Measurements from ENCODE around the gene NDUFV3.
A peak's percentile ranks its signal among the peaks of the same experiment; 100 is the strongest.
"Not testable (repeated sequence)": the region's sequence is repeated elsewhere in the genome, so short reads cannot be mapped to it uniquely, and the experiment has no call there.

The NDUFV3 gene

DNA sequence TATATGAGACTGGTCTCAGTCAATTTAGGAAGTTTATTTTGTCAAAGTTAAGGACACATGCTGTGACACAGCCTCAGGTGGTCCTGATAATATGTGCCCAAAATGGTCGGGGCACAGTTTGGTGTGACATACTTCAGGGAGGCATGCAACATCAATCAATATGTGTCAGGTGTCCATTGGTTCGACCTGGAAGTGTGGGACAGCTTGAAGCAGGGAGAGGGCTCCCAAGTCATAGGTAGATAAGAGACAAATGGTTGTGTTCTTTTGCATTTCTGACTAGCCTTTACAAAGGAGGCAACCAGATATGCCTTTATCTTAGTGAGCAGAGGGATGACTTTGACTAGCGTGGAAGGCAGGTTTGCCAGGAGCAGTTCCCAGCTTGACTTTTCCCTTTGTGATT, 36.9 kb downstream of the NDUFV3 start:
- no peak for DNase-seq (ENCODE audit: low read depth)
- no peak overlapping the region for H3K4me3 ChIP-seq (ENCODE audit: low read depth, low read length)

DNA sequence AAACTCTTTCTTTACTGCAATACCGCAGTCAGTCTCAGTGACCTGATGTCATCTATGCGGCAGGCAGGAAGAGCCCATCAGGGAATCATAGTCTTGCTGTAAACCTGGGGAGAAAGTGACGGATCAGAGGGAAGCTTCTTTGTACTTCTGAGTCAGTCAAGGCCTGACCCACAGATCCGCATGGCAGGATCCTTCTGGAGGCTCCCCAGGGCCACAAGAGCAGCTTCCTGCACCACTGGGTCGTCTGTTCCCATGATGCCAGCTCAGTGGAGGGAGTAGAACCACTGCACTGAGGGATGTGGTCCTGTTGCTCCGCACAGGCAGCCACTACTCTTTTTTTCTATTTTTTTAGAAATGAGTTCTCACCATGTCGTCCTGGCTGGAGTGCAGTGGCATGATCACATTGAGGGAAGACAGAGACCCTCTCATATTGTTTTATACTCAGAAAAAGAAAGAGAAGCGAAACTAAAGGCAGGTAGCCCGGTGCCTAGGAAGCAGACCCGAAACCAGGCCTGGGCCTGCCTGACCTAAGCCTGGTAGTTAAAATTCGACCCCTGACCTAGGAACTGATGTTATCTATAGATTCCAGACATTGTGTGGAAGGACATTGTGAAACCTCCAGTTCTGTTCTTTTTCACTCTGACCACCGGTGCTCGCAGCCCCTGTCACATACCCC, 38.6 kb downstream of the NDUFV3 start:
- no peak for DNase-seq (ENCODE audit: low read depth)
- no peak overlapping the region for H3K4me3 ChIP-seq (ENCODE audit: low read depth, low read length)

DNA sequence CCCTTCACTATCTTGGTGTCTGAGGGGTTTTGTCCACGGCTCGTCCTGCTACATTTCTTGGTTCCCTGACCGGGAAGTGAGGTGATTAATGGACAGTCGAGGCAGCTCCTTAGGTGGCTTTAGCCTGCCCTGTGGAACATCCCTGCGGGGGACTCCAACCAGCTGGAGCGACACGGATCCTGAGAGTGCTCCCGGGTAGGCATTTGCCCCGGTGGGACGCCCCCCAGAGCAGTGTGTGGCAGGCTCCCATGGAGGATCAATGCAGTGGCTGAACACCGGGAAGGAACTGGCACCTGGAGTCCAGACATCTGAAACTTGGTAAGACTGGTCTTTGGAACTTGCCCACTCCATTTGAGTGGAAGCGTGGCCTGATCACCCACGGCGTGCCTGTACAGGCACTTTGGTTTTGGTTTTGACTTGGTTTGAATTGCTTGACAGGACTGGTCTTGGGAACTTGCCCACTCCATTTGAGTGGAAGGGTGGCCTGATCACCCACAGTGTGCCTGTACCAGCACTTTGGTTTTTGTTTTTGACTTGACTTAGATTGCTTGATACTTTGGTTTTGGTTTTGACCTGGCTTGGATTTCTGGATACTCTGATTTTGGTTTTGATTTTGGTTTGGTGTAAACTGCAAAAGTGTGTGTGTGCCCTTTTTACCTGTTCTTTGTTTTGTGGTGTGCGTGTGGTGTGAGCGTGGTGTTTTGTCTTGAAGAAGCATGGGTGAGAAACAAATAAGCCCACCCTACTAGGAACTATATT, 39.4 kb downstream of the NDUFV3 start:
- not testable (repeated sequence) for H3K4me3 ChIP-seq (ENCODE audit: low read depth, low read length); DNase-seq (ENCODE audit: low read depth)

DNA sequence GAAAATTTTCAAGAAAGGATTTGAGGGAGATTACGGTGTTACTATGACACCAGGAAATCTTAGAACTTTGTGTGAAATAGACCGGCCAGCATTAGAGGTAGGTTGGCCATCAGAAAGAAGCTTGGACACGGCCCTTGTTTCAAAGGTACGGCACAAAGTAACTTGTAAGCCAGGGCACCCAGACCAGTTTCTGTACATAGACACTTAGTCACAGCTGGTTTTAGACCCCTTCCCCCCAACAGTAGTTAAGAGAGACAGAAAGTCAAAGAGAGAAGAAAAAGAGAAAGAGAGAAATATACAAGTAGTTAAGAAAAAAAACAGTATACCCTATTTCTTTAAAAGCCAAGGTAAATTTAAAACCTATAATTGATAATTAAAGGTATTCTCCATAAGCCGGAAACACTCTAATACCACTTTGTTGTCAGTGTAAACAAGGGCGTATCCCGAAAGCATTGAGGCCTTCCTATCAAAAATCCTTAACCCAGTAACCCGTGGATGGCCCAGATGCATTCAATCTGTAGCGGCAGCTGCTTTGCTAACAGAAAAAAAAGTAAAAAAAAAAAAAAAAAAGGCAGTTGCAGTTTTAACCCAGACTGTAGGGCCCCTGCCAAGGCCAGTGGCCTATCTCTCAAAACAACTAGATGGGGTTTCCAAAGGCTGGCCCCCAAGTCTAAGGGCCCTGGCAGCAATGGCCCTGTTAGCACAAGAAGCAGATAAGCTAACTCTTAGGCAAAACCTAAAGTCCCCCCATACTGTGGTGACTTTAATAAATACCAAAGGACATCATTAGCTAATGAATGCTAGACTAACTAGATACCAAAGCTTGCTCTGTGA, 40.2 kb downstream of the NDUFV3 start:
- not testable (repeated sequence) for H3K4me3 ChIP-seq (ENCODE audit: low read depth, low read length); DNase-seq (ENCODE audit: low read depth)

DNA sequence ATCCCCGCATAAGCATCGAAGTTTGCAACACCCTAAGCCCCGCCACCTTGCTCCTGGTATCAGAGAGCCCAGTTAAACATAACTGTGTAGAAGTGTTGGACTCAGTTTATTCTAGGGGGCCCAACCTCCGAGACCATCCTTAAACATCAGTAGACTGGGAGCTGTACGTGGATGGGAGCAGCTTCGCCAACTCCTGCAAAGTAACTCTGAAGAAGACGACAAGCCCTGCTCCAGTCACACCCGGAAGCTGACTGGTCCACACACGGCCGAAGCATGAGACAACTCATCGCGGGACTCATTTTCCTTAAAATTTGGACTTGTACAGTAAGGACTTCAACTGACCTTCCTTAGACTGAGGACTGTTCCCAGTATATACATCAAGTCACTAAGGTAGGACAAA, 40.9 kb downstream of the NDUFV3 start:
- not testable (repeated sequence) for DNase-seq (ENCODE audit: low read depth); H3K4me3 ChIP-seq (ENCODE audit: low read depth, low read length)

DNA sequence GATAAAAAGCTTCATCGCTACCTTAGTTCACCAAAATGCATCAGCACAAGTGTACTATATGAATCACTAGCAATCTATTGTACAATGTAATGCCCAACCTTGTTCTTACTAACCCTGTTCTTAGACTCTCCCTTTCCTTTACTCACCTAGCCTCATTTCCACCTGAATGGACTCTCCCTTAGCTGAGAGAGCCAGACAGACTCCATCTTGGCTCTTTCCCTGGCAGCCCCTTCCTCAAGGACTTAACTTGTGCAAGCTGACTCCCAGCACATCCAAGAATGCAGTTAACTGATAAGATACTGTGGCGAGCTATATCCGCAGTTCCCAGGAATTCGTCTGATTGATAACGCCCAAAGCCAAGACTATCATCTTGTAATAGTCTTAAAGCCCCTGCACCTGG, 43.3 kb downstream of the NDUFV3 start:
- not testable (repeated sequence) for DNase-seq (ENCODE audit: low read depth)

DNA sequence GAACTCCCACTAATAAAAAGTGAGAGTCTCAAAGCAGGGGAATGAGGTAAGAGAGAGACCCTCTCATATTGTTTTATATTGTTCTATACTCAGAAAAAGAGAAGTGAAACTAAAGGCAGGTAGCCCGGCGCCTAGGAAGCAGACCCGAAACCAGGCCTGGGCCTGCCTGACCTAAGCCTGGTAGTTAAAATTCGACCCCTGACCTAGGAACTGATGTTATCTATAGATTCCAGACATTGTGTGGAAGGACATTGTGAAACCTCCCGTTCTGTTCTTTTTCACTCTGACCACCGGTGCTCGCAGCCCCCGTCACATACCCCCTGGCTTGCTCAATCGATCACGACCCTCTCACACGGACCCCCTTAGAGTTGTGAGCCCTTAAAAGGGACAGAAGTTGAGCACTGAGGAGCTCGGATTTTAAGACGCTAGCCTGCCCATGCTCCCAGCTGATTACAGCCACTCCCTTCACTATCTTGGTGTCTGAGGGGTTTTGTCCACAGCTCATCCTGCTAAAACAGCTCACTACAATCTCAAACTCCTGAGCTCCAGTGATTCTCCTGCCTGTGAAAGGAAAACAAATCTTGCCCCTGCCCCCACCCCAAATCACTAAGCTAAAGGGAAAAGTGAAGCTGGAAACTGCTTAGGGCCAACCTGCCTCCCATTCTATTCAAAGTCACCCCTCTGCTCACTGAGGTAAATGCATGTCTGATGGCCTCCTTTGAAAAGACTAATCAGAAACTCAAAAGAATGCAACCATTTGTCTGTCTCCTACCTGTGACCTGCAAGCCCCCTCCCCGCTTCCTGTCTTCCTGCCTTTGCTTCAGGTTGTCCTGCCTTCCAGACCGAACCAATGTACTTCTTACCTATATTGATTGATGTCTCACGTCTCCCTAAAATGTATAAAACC, 44.2 kb downstream of the NDUFV3 start:
- H3K4me3 ChIP-seq (ENCODE audit: low read depth, low read length); DNase-seq (ENCODE audit: low read depth): not testable (repeated sequence)

More for the DNA sequence above, 43.3 kb downstream of the NDUFV3 start:
- not testable (repeated sequence) for H3K4me3 ChIP-seq (ENCODE audit: low read depth, low read length)

DNA sequence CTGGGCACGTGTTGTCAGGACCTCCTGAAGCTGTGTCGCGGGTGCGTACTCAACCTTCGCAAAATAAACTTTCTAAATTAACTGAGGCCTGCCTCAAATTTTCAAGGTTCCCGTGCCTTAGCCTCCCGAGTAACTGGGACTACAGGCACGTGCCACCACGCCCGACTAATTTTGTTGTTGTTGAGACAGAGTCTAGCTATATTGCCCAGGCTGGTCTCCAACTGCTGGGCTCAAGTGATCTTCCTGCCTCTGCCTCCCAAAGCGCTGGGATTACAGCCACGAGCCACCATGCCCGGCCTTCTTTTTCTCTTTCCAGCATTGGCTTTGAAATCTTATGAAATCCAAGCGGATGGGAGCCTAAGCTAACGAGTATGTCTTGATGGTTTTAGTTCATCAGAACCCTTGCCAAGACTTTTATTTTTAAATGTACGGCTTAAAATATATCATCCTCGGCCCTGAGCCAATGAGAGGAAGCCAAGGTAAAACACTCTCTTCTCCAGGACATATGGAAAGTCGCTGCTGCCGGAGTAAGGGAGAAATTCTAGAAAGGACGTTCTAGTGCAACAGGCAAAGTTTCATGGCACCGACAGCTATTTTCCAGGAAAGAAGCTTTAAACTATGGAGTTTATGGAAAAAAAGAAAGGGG, 45.0 kb downstream of the NDUFV3 start:
- no peak overlapping the region for H3K4me3 ChIP-seq (ENCODE audit: low read depth, low read length)
- peak; percentile 11 for DNase-seq (ENCODE audit: low read depth)

DNA sequence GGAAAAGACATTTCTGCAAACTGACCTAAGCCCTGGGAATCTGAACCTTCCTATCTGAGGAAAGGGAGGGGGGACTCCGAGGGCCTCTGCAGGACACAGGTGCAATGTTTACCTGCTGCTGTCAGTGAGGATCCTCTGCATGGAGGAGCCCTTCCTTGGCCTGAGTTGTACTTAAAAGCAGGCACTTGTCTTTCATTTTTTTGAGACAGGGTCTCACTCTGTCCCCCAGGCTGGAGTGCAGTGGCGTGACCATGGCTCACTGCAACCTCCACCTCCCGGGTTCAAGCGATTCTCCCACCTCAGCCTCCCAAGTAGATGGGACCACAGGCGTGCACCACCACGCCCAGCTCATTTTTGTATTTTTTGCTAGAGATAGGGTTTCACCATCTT, 45.5 kb downstream of the NDUFV3 start:
- not testable (repeated sequence) for DNase-seq (ENCODE audit: low read depth); H3K4me3 ChIP-seq (ENCODE audit: low read depth, low read length)

DNA sequence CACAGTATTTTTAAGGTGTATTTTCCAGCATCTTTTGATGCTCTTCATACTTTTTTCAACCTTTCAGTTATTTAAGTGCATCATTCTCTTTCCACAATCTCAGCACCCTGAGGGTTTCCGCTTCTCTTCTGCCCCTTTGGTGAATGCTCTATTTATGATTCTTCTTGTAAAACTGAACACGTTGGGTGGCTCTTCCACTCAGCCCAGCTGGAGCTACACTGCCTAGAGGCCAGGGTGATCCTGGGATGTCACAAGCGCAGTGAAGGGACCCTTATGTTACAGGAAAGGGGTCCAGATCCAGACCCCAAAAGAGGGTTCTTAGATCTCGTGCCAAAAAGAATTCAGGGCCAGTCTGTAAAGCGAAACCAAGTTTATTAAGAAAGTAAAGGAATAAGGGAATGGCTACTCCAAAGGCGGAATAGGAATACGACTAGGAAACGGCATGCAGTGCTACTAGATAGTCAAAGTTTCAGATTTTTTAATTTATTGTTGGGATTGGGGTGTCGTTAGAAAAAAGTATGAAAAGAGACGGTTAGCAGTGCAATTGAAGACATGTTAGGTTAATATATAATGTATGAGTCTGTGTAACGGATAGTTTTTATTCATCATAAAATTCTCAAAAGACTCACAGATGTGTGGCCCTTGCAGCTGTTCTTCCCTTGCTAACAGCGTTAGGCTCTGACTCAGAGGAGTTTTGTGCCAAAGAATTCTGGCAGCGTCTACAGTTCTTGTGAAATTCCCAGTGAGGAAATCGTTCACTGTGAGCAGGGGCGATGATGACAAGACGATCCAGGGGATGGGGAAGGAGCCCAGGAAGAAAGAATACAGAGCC, 46.7 kb downstream of the NDUFV3 start:
- DNase-seq (ENCODE audit: low read depth) = peak; percentile 96

DNA sequence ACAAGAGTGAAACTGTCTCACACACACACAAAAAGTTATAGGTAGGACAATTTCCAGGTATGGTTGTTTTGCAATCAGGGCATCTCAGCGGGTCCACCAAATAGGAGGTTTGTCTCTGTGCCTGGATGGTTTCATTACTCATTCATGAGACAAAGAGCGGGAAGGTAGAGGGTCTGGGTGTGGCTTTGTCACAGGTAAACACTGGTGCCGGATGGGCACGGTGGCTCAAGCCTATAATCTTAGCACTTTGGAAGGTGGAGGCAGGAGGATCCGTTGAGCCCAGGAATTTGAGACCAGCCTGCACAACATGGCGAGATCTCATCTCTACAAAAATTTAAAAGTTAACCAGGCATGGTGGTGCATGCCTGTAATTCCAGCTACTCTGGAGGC, 48.6 kb downstream of the NDUFV3 start:
- DNase-seq (ENCODE audit: low read depth) = no peak
- H3K4me3 ChIP-seq (ENCODE audit: low read depth, low read length) = no peak overlapping the region

More for the DNA sequence above, 46.7 kb downstream of the NDUFV3 start:
- H3K4me3 ChIP-seq (ENCODE audit: low read depth, low read length) = peak overlapping the region; percentile 41

DNA sequence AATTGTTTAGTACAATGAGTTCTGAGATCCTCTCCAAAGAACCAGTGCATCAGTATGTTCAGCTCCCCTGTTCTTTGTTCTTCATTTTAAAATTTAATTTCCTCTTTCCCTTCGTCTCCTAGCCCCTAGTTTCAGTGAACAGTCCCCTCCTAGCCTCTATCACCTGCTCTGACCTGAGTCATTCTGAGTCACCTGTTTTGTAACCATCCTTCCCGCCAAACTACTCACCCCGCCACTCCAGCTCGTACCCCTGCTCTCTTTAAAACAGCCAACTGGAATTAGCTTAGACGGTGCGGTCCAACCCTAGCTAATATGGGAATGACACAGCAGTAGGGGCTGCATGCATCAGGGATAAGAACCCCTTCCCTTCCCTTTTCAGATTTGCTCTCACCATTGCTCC, 49.1 kb downstream of the NDUFV3 start:
- H3K4me3 ChIP-seq (ENCODE audit: low read depth, low read length) = no peak overlapping the region
- DNase-seq (ENCODE audit: low read depth) = no peak

DNA sequence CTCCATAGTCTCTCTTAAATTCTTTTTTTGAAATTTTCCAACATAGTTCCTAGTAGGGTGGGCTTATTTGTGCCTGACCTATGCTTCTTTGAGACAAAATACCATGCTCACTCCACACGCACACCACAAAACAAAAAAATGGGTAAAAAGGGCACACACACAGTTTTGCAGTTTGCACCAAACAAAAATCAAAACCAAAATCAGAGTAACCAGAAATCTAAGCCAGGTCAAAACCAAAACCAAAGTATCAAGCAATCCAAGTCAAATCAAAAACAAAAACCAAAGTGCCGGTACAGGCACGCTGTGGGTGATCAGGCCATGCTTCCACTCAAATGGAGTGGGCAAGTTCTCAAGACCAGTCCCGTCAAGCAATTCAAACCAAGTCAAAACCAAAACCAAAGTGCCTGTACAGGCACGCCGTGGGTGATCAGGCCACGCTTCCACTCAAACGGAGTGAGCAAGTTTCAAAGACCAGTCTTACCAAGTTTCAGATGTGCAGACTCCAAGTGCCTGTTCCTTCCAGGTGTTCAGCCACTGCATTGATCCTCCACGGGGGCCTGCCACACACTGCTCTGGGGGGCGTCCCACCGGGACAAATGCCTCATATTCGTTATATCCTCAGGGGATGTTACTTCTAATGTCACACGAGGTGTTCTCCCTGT, 56.1 kb downstream of the NDUFV3 start:
- not testable (repeated sequence) for DNase-seq (ENCODE audit: low read depth); H3K4me3 ChIP-seq (ENCODE audit: low read depth, low read length)

DNA sequence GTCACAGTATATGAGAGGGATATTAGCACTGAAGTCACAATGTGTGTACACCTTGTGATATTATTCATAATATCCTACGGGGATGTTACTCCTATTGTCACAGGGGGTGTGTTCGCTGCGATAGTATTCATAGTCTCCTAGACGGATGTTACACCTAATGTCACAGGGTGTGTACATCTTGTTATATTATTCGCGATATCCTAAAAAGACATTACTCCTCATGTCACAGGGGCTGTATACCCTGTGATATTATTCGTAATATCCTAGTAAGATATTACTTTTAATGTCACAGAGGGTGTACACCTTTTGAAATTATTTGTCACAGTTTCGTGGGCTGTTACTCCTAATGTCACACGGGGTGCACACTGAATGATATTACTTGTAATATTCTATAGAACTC, 58.1 kb downstream of the NDUFV3 start:
- H3K4me3 ChIP-seq (ENCODE audit: low read depth, low read length); DNase-seq (ENCODE audit: low read depth): not testable (repeated sequence)

DNA sequence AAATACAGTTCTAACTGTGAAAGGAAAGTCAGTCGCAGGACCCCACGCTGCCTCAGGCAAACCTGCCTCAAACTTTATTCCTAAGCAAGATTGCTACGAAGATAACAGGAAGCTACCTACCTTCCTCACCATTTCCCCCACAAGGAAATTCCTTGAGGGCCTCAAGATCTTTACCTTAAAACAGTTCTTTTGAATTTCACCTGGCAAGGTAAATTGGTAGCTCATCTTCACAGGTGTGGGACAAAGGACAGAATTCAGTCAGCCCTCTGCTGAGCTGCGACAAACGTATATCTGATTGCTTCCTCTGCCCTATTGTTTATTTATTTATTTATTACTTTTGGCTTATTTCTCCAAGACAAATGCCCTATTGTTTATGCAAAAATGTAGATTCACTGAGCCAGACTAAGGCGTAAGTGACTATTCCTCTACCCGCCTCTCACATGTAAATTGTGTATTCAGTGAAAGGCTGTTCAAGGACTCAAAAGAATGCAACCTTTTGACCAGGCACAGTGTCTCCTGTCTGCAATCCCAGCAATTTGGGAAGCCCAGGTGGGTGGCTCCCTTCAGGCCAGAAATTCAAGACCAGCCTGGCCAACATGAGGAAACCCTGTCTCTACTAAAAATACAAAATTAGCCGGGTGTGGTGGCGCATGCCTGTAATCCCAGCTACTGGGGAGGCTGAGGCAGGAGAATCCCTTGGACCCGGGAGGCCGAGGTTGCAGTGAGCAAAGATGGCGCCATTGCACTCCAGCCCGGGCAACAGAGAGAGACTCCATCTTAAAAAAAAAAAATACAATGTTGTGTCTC, 63.9 kb downstream of the NDUFV3 start:
- no peak for DNase-seq (ENCODE audit: low read depth)
- H3K4me3 ChIP-seq (ENCODE audit: low read depth, low read length) = no peak overlapping the region

DNA sequence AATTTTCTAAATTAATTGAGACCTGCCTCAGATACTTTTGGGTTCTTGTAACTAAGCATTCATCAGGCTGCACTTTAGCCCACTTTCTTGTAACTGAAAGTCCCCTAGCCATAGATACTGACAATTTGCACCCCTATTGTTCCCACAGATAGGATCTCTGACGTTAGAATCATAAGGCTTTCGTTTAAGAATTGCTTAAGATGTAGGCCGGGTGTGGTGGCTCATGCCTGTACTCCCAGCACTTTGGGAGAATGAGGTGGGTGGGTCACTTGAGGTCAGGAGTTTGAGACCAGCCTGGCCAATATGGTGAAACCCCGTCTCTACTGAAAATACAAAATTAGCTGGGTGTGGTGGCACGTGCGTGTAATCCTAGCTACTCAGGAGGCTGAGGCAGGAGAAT, 65.0 kb downstream of the NDUFV3 start:
- not testable (repeated sequence) for DNase-seq (ENCODE audit: low read depth); H3K4me3 ChIP-seq (ENCODE audit: low read depth, low read length)

DNA sequence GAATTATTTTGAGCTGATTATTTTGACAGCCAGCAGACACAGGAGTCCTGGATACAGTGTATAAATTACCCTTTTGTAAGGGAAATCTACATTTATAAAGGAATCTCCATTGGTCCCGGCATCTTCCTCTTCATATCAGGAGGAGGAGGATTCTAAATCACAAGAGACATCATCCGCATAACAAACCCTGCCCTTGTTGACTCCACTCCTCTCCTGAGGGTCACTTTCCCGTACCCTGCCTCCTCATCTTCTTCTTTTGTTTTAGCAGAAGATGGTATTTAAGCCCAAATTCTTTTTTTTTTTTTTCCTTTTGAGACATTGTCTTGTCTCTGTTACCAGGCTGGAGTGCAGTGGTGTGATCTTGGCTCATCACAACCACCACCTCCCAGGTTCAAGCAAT, 66.6 kb downstream of the NDUFV3 start:
- no peak for DNase-seq (ENCODE audit: low read depth)
- H3K4me3 ChIP-seq (ENCODE audit: low read depth, low read length) = no peak overlapping the region

Data from skeletal muscle cell (primary cell).